Mesenchymal stem cell (in vitro differentiated cells and primary cell): ENCODE results near the gene FZD10.

ENCODE experiments used
- DNase-seq: peaks from one replicate; pipeline ENCODE4 v3.0.0-alpha.2; 2013
- H2AFZ ChIP-seq: one replicate; pipeline ENCODE4 v1.6.1; 2013; ENCODE audit warnings: low read depth, mild to moderate bottlenecking, control low read depth, inconsistent platforms, low read length, moderate library complexity
- H2AK5ac ChIP-seq: 2 replicates; pipeline ENCODE4 v1.6.1; 2013; ENCODE audit warnings: low read length, moderate library complexity, mild to moderate bottlenecking, inconsistent platforms; ENCODE audit not compliant: severe bottlenecking
- H2BK120ac ChIP-seq: one replicate; pipeline ENCODE4 v1.6.1; 2013; ENCODE audit warnings: low read depth, mild to moderate bottlenecking, inconsistent platforms, low read length, moderate library complexity
- H2BK12ac ChIP-seq, 2 experiments: one replicate each; pipeline ENCODE4 v1.6.1; 2013; ENCODE audit warnings: inconsistent platforms in 2 of 2, low read length in 2 of 2, mild to moderate bottlenecking in 2 of 2, moderate library complexity in 2 of 2, control low read depth in 1 of 2
- H2BK15ac ChIP-seq: one replicate; pipeline ENCODE4 v1.6.1; 2013; ENCODE audit warnings: mild to moderate bottlenecking, low read depth, inconsistent platforms; ENCODE audit not compliant: poor library complexity, severe bottlenecking
- H2BK5ac ChIP-seq: 2 replicates; pipeline ENCODE4 v1.6.1; 2013; ENCODE audit warnings: low read depth, mild to moderate bottlenecking, low read length, control low read depth, inconsistent platforms; ENCODE audit not compliant: poor library complexity, severe bottlenecking
- H3K14ac ChIP-seq, 2 experiments: one replicate each; pipeline ENCODE4 v1.6.1; 2013; ENCODE audit warnings: inconsistent platforms in 2 of 2, low read length in 2 of 2, control low read depth in 1 of 2, mild to moderate bottlenecking in 1 of 2, moderate library complexity in 1 of 2
- H3K18ac ChIP-seq, 2 experiments: one replicate each; pipeline ENCODE4 v1.6.1; 2013; ENCODE audit warnings: inconsistent platforms in 2 of 2, low read length in 2 of 2, control low read depth in 1 of 2, low read depth in 1 of 2, mild to moderate bottlenecking in 1 of 2
- H3K23ac ChIP-seq, 2 experiments: one replicate each; pipeline ENCODE4 v1.6.1; 2013; ENCODE audit warnings: inconsistent platforms in 2 of 2, low read length in 2 of 2, mild to moderate bottlenecking in 2 of 2, moderate library complexity in 2 of 2, control low read depth in 1 of 2
- H3K27ac ChIP-seq: 2 replicates; pipeline ENCODE4 v1.5.1; 2013; ENCODE audit warnings: mild to moderate bottlenecking, moderate library complexity, low read length, control low read depth, inconsistent platforms; ENCODE audit not compliant: poor library complexity, severe bottlenecking
- H3K27me3 ChIP-seq, 2 experiments: 2 replicates each; pipeline versions ENCODE4 v1.6.1 to v1.7.0; 2013; ENCODE audit warnings: low read length in 2 of 2, mild to moderate bottlenecking in 2 of 2, moderate library complexity in 2 of 2, control low read depth in 1 of 2, inconsistent platforms in 1 of 2; ENCODE audit not compliant: control insufficient read depth in 1 of 2, insufficient read depth in 1 of 2
- H3K36me3 ChIP-seq, 2 experiments: 2 replicates each; pipeline versions ENCODE4 v1.6.1 to v1.7.0; 2013; ENCODE audit warnings: low read length in 2 of 2, control low read depth in 1 of 2, inconsistent platforms in 1 of 2, low read depth in 1 of 2, mild to moderate bottlenecking in 1 of 2; ENCODE audit not compliant: insufficient read depth in 2 of 2, control insufficient read depth in 1 of 2
- H3K4ac ChIP-seq, 2 experiments: one replicate each; pipeline ENCODE4 v1.6.1; 2013; ENCODE audit warnings: inconsistent platforms in 2 of 2, low read length in 2 of 2, mild to moderate bottlenecking in 2 of 2, moderate library complexity in 2 of 2, control low read depth in 1 of 2, low read depth in 1 of 2
- H3K4me1 ChIP-seq: 2 replicates; pipeline ENCODE4 v1.6.1; 2013; ENCODE audit warnings: low read depth, low read length, control low read depth; ENCODE audit not compliant: control insufficient read depth, insufficient read depth
- H3K4me2 ChIP-seq: 2 replicates; pipeline ENCODE4 v1.6.1; 2013; ENCODE audit warnings: low read length, mild to moderate bottlenecking, inconsistent platforms; ENCODE audit not compliant: poor library complexity, severe bottlenecking
- H3K4me3 ChIP-seq, 2 experiments: 2 replicates each; pipeline versions ENCODE4 v1.5.1 to v1.7.0; 2013; ENCODE audit warnings: low read length in 2 of 2, mild to moderate bottlenecking in 2 of 2, control low read depth in 1 of 2, low read depth in 1 of 2; ENCODE audit not compliant: insufficient read depth in 1 of 2
- H3K79me1 ChIP-seq: replicated peaks from 2 replicates; pipeline ENCODE4 v1.6.1; 2013; ENCODE audit warnings: mild to moderate bottlenecking, control low read depth, low read length, inconsistent platforms; ENCODE audit not compliant: poor library complexity, severe bottlenecking
- H3K9ac ChIP-seq: 2 replicates; pipeline ENCODE4 v1.7.0; 2013; ENCODE audit warnings: mild to moderate bottlenecking, low read length, moderate library complexity
- H3K9me3 ChIP-seq: 2 replicates; pipeline ENCODE4 v1.7.0; 2013; ENCODE audit warnings: mild to moderate bottlenecking, low read length; ENCODE audit not compliant: control insufficient read depth
- H4K8ac ChIP-seq: one replicate; pipeline ENCODE4 v1.6.1; 2013; ENCODE audit warnings: inconsistent platforms, mild to moderate bottlenecking, low read length, moderate library complexity
- H4K91ac ChIP-seq: one replicate; pipeline ENCODE4 v1.6.1; 2013; ENCODE audit warnings: mild to moderate bottlenecking, low read length, inconsistent platforms
- WGBS: methylation state at CpG from one replicate; pipeline ENCODE4 v1.1.7; 2013; ENCODE audit warnings: mixed read lengths; 5-methylcytosine and 5-hydroxymethylcytosine counted together

FZD10 gene

GRCh38 chr12:130181211-130181610 lies 18.9 kb downstream of the FZD10 start:
- H2BK12ac ChIP-seq: no peak overlapping the region
- H3K27ac ChIP-seq: no peak overlapping the region
- no peak overlapping the region for H3K14ac ChIP-seq
- no peak overlapping the region for H2AFZ ChIP-seq
- H3K4ac ChIP-seq: no peak overlapping the region
- H3K4me2 ChIP-seq: no peak overlapping the region
- no peak overlapping the region for H2AK5ac ChIP-seq
- DNase-seq: no peak
- no peak overlapping the region for H4K8ac ChIP-seq
- no peak overlapping the region for H2BK120ac ChIP-seq
- H3K23ac ChIP-seq: no peak overlapping the region
- H3K79me1 ChIP-seq: no peaks in the 10 kb centered on the region
- peaks cover 0 to 11% of the 10 kb centered on the region in 2 experiments for H3K27me3 ChIP-seq
- no peaks in the 10 kb centered on the region for H3K4me1 ChIP-seq
- no peak overlapping the region for H4K91ac ChIP-seq
- peaks cover 6% of the 10 kb centered on the region for H3K9me3 ChIP-seq
- H3K36me3 ChIP-seq: no peaks in the 10 kb centered on the region
- H2BK5ac ChIP-seq: no peak overlapping the region
- H3K4me3 ChIP-seq: no peak overlapping the region
- H2BK15ac ChIP-seq: no peak overlapping the region
- H3K18ac ChIP-seq: no peak overlapping the region
- 64% methylated on average over 10 of the region's 10 CpGs for whole genome bisulfite sequencing
- H3K9ac ChIP-seq: no peak overlapping the region

GRCh38 chr12:130183585-130184370 lies 21.5 kb downstream of the FZD10 start:
- no peak overlapping the region for H4K8ac ChIP-seq
- H3K4me2 ChIP-seq: no peak overlapping the region
- H2BK120ac ChIP-seq: no peak overlapping the region
- DNase-seq: no peak
- peaks cover 2% of the 10 kb centered on the region for H3K4me1 ChIP-seq
- no peak overlapping the region for H3K9ac ChIP-seq
- H2BK5ac ChIP-seq: no peak overlapping the region
- no peaks in the 10 kb centered on the region for H3K36me3 ChIP-seq
- no peak overlapping the region for H4K91ac ChIP-seq
- H3K79me1 ChIP-seq: no peaks in the 10 kb centered on the region
- H3K27ac ChIP-seq: no peak overlapping the region
- no peak overlapping the region for H3K4me3 ChIP-seq
- no peak overlapping the region for H3K18ac ChIP-seq
- H2BK15ac ChIP-seq: no peak overlapping the region
- H2AK5ac ChIP-seq: no peak overlapping the region
- WGBS: 85% methylated on average over 20 of the region's 23 CpGs
- H3K4ac ChIP-seq: no peak overlapping the region
- H3K14ac ChIP-seq: no peak overlapping the region
- peaks cover 0 to 2% of the 10 kb centered on the region in 2 experiments for H3K27me3 ChIP-seq
- no peak overlapping the region for H2AFZ ChIP-seq
- no peak overlapping the region for H3K23ac ChIP-seq
- no peak overlapping the region for H2BK12ac ChIP-seq
- no peaks in the 10 kb centered on the region for H3K9me3 ChIP-seq

DNA sequence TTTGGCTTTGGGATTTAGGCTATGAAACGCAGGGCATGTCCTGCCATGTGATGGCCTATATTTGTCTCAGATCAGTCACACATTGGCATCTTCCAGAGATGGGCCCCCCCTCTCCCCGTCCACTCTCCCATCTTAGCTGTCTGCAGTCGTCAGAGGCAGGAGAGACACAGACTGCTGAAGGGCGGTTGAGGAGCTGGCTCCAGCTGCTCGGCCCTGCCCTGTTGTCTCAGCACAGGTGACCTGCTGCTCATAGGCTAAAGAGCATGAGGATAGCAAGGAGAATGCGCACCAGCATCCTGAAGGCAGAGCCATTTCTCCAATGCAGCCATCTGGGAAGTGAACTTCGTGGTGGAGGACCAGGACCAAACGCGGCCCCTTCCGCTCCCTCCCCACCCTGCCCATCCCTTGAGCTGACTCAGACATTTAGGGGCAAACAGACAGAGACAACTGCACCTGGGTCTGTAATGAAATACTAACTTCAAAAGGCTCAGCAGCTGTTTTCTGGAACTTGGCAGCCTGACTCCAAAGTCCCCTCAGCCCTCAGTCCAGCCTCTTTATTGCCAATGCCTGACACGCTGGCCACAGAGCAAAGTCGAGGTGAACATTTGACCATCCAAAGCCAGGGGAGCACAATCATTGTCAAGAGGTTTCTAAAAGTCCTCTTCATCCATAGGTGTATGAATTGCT lies 22.3 kb downstream of the FZD10 start:
- no peak overlapping the region for H4K8ac ChIP-seq
- H3K4ac ChIP-seq: no peak overlapping the region
- H3K4me1 ChIP-seq: peaks cover 2% of the 10 kb centered on the region
- no peak overlapping the region for H3K18ac ChIP-seq
- no peaks in the 10 kb centered on the region for H3K9me3 ChIP-seq
- no peaks in the 10 kb centered on the region for H3K36me3 ChIP-seq
- H3K4me3 ChIP-seq: no peak overlapping the region
- H3K23ac ChIP-seq: no peak overlapping the region
- no peak overlapping the region for H3K4me2 ChIP-seq
- H2BK5ac ChIP-seq: no peak overlapping the region
- no peak overlapping the region for H2AK5ac ChIP-seq
- no peak overlapping the region for H3K27ac ChIP-seq
- no peaks in the 10 kb centered on the region for H3K79me1 ChIP-seq
- H3K27me3 ChIP-seq: peaks cover 0 to 2% of the 10 kb centered on the region in 2 experiments
- H2AFZ ChIP-seq: no peak overlapping the region
- no peak for DNase-seq
- H2BK12ac ChIP-seq: no peak overlapping the region
- H3K9ac ChIP-seq: no peak overlapping the region
- H4K91ac ChIP-seq: no peak overlapping the region
- H3K14ac ChIP-seq: no peak overlapping the region
- no peak overlapping the region for H2BK120ac ChIP-seq
- H2BK15ac ChIP-seq: no peak overlapping the region
- WGBS: 81% methylated on average over 12 of the region's 12 CpGs
